IMR-90 (cell line): ENCODE results near the gene KRTAP4-12.

Experiments used
- BHLHE40 ChIP-seq: fragments of 150-350 bp; IDR thresholded peaks from 2 replicates; pipeline ENCODE4 v1.6.1; 2016; ENCODE audit warnings: mild to moderate bottlenecking, low read depth, low read length
- CEBPB ChIP-seq: IDR thresholded peaks from 2 replicates; pipeline ENCODE4 v1.6.1; 2012; ENCODE audit warnings: low read depth, low read length, improper control_type of control experiment
- CHD1 ChIP-seq: IDR thresholded peaks from 2 replicates; pipeline ENCODE4 v1.6.1; 2012; ENCODE audit warnings: low read depth, low read length, improper control_type of control experiment
- CTCF ChIP-seq: conservative IDR thresholded peaks from 2 replicates; pipeline ENCODE4 v1.5.1; 2012; ENCODE audit warnings: mild to moderate bottlenecking, low read depth, low read length, improper control_type of control experiment
- ELK1 ChIP-seq: fragments of 150-350 bp; IDR thresholded peaks from 2 replicates; pipeline ENCODE4 v1.6.1; 2016; ENCODE audit warnings: low read depth, mild to moderate bottlenecking, low read length, moderate library complexity, borderline replicate concordance
- MAFK ChIP-seq: IDR thresholded peaks from 2 replicates; pipeline ENCODE4 v1.6.1; 2012; ENCODE audit warnings: low read depth, low read length, improper control_type of control experiment
- NFE2L2 ChIP-seq: fragments of 150-350 bp; IDR thresholded peaks from 2 replicates; pipeline ENCODE4 v1.6.1; 2016; ENCODE audit warnings: low read depth, mild to moderate bottlenecking, low read length
- POLR2A ChIP-seq: IDR thresholded peaks from 2 replicates; pipeline ENCODE4 v1.6.1; 2012; ENCODE audit warnings: mild to moderate bottlenecking, low read depth, low read length
- RFX5 ChIP-seq: IDR thresholded peaks from 2 replicates; pipeline ENCODE4 v1.8.0; 2012; ENCODE audit warnings: low read depth, mild to moderate bottlenecking, low read length, moderate library complexity
- SMC3 ChIP-seq: fragments of 150-350 bp; IDR thresholded peaks from 2 replicates; pipeline ENCODE4 v1.6.1; 2016; ENCODE audit warnings: low read depth, mild to moderate bottlenecking, antibody characterized with exemption, low read length, moderate library complexity
- USF2 ChIP-seq: fragments of 150-350 bp; IDR thresholded peaks from 2 replicates; pipeline ENCODE4 v1.6.1; 2017; ENCODE audit warnings: mild to moderate bottlenecking, antibody characterized with exemption, low read length, low read depth

GRCh38 chr17:41107941-41108450, 16.0 kb downstream of the KRTAP4-12 start:
- TF ChIP-seq CTCF = no peak
- TF ChIP-seq CEBPB = no peak
- TF ChIP-seq NFE2L2 = no peak
- no peak for TF ChIP-seq POLR2A
- no peak for TF ChIP-seq CHD1
- no peak for TF ChIP-seq SMC3
- no peak for TF ChIP-seq BHLHE40
- no peak for TF ChIP-seq ELK1
- TF ChIP-seq MAFK = no peak
- no peak for TF ChIP-seq USF2
- no peak for TF ChIP-seq RFX5
